Measurements from ENCODE around the gene PARP12.

Gene PARP12

DNA sequence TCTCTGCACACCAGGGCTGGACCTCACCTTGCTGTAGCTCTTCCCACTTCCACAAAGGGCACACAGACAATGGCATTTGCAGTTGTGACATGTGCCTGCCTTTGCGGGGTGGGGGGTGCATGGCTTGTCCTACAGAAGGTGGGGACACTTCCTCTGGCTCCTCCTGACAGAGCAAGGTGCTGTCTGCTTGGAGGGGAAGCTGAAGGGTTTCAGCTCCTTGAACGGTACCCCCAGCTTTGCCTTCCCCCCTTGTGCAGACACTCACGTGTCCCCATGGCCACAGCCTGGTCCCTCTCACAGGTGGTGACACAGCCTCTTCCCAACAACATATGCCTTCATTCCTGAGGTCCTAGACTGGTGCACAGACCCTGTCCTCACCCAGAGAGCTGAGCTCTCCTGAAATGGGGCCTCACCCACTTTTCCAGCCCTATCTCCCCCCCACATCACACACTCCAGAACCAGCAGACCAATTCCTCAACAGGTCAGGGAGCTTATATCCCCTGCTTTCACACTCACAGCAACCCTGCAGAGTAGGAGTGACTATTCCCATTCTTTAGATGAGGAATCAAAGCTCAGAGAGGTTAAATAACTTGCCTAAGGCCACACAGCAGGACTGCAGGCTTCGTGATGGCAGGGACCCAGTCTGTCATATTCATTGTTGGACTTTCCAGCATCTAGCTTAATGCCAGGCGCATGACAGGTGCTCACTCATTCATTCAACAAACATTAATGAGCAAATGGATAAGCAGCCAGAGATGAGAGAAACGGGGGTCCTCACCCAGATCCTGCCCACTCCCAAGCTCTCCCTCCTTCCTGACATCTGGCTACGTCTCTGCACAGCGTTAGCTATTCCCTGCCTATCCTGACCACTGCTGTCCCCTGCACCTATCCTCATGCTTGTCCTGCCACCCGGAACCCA lies 44.4 kb downstream of the PARP12 start:
- no peak for DNase-seq (ENCODE audit: low read depth)
- TF ChIP-seq, protein P1, sequence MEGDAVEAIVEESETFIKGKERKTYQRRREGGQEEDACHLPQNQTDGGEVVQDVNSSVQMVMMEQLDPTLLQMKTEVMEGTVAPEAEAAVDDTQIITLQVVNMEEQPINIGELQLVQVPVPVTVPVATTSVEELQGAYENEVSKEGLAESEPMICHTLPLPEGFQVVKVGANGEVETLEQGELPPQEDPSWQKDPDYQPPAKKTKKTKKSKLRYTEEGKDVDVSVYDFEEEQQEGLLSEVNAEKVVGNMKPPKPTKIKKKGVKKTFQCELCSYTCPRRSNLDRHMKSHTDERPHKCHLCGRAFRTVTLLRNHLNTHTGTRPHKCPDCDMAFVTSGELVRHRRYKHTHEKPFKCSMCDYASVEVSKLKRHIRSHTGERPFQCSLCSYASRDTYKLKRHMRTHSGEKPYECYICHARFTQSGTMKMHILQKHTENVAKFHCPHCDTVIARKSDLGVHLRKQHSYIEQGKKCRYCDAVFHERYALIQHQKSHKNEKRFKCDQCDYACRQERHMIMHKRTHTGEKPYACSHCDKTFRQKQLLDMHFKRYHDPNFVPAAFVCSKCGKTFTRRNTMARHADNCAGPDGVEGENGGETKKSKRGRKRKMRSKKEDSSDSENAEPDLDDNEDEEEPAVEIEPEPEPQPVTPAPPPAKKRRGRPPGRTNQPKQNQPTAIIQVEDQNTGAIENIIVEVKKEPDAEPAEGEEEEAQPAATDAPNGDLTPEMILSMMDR (IDR thresholded peaks at IDR 0.05; ENCODE audit: insufficient read depth, low read depth, low read length, missing control alignments) = no peak
- no peak overlapping the region for H3K4me3 ChIP-seq (ENCODE audit: low read depth, low read length)

- TF ChIP-seq, protein P1 (IDR thresholded peaks at IDR 0.05; ENCODE audit: insufficient read depth, low read depth, low read length, missing control alignments) = no peak
- no peak for DNase-seq (ENCODE audit: low read depth)
- H3K4me3 ChIP-seq (ENCODE audit: low read depth, low read length) = no peak overlapping the region
Measured at GRCh38 chr7:140017543-140017942, 45.2 kb downstream of the PARP12 start.

DNA sequence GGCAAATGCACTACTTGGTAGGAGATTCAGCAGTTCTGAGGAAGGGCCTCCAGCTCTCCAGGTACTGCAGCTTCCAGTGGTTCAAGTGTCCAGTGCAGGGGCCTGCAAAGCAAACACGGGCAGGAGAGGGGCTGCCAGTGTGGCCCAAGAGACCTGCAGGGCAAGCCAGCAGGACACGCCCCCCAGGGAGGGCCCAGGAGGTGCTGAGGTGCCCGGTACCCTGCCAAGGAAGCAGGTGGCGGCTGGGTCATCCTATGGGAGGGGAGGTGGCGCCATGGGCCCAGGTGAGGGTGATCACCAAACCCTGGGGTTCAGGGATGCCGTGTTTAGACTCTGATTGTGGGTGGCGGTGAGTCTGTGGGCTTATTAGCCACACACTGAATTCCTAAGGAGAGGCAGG lies 45.7 kb downstream of the PARP12 start:
- TF ChIP-seq, protein P1 (IDR thresholded peaks at IDR 0.05; ENCODE audit: insufficient read depth, low read depth, low read length, missing control alignments) = no peak
- no peak for DNase-seq (ENCODE audit: low read depth)

DNA sequence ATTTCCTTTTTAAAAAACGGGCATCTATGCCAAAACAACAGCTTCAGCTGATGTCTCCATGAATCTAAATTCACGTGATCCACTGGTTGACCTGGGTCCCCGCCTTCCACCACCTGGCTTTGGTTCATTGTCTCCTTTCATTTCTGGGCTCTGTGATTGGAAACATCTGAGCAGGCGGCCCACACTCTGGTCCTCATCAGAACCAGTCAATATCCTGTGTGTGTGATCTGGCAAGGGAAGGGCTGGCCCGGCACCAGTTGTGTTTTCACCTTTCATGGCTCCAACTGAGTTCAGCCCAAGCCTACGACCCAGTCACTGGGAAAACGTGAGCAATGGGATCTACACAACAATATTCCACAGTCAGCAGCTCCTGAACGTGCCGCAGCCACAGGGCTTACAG lies 46.2 kb downstream of the PARP12 start:
- H3K4me3 ChIP-seq (ENCODE audit: low read depth, low read length) = no peak overlapping the region
- no peak for DNase-seq (ENCODE audit: low read depth)
- TF ChIP-seq, protein P1 (IDR thresholded peaks at IDR 0.05; ENCODE audit: insufficient read depth, low read depth, low read length, missing control alignments) = no peak

More for the DNA sequence above, 45.7 kb downstream of the PARP12 start:
- H3K4me3 ChIP-seq (ENCODE audit: low read depth, low read length) = no peak overlapping the region

DNA sequence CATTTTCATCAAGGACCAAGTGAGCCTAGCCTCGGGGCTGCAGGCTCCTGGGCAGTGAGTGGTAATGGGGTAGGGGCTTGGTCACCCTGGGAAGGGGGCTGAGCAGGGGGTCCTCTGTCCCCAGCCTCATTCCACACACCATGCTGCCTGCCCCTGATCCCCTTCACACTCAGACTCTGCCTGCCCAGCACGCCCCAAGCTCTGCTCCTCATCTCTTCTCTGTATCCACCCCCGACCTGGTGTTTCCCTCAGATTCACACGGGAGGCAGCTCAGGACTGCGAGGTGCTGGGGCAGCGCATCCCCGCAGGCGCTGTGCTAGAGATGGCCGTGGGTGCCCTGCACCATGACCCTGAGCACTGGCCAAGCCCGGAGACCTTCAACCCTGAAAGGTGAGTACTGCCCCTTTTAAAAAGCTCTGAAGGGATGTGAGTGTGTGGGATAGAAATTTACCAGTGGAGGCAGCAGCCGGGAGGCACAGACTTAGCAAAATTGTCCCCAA lies 47.2 kb downstream of the PARP12 start:
- TF ChIP-seq, protein P1 (IDR thresholded peaks at IDR 0.05; ENCODE audit: insufficient read depth, low read depth, low read length, missing control alignments) = no peak
- no peak for DNase-seq (ENCODE audit: low read depth)
- H3K4me3 ChIP-seq (ENCODE audit: low read depth, low read length) = no peak overlapping the region

DNA sequence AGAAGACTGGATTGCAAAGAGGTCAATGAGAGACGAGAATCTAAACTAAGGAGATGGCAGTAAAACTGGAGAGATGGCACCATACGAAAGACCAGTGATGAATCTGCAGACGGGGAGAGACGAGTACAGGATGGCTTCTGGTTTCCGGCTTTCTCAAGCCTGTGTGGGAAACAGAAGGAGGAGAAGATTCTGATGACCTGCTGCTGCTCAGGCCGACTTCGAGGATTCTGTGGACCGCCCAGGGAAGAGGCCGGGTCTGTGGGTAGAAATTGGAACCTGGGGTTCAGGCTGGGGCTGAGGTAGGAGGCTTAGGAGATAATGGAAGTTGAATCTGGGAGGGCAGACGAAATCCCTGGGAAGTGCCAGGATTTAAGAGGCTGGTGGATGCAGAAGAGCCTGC lies 48.6 kb downstream of the PARP12 start:
- TF ChIP-seq, protein P1 (IDR thresholded peaks at IDR 0.05; ENCODE audit: insufficient read depth, low read depth, low read length, missing control alignments) = no peak
- DNase-seq (ENCODE audit: low read depth) = no peak
- no peak overlapping the region for H3K4me3 ChIP-seq (ENCODE audit: low read depth, low read length)

Data from GM12865 (cell line).